Psoas muscle (tissue), 8 donors: Measurements from ENCODE around the gene DEPP1. TPM values are rescaled to one million over a fixed set of nuclear protein-coding genes. Genes with fewer than 3 reads are reported as not detected.

Source experiments
- ATAC-seq, 4 donors: fragments of 200-7000 bp; cut with Tn5 transposase; one replicate each; pipeline ENCODE4 v1.9.1; 2020; ENCODE audit warnings: moderate library complexity in 3 of 4, mild to moderate bottlenecking in 2 of 4
- DNase-seq, 2 donors: peaks; one replicate each; pipeline ENCODE4 v3.0.0-alpha.2; 2020
- H3K27ac ChIP-seq: fragments of 200-600 bp; one replicate; pipeline ENCODE4 v1.8.0; 2022
- H3K27me3 ChIP-seq, 3 donors: fragments of 200-600 bp in 1 of 3; one replicate each; pipeline versions ENCODE4 v1.6.1 to v1.8.0; 2013 to 2022; ENCODE audit warnings: low read length in 2 of 3, mild to moderate bottlenecking in 2 of 3, moderate library complexity in 1 of 3; ENCODE audit not compliant: insufficient read depth in 3 of 3
- H3K36me3 ChIP-seq, 2 donors: fragments of 200-600 bp in 1 of 2; one replicate each; pipeline versions ENCODE4 v1.6.1 to v1.8.0; 2013 to 2022; ENCODE audit warnings: low read depth in 1 of 2, mild to moderate bottlenecking in 1 of 2, moderate library complexity in 1 of 2; ENCODE audit not compliant: insufficient read depth in 1 of 2
- H3K4me1 ChIP-seq: fragments of 200-600 bp; one replicate; pipeline ENCODE4 v1.8.0; 2022
- H3K4me3 ChIP-seq: fragments of 200-600 bp; one replicate; pipeline ENCODE4 v1.8.0; 2022; ENCODE audit warnings: mild to moderate bottlenecking
- H3K9me3 ChIP-seq: fragments of 200-600 bp; one replicate; pipeline ENCODE4 v1.8.0; 2022
- CTCF ChIP-seq: fragments of 200-600 bp; IDR thresholded peaks from one replicate; pipeline ENCODE4 v1.8.0; 2022; ENCODE audit warnings: antibody characterized with exemption
- WGBS, 3 donors: extraction: QIAGEN DNeasy Blood & Tissue Kit; methylation state at CpG; one replicate each; pipeline versions ENCODE4 v1.1.6 to v1.1.7; 2013; 5-methylcytosine and 5-hydroxymethylcytosine counted together
- intact Hi-C, 2 donors: fragments of 100-400 bp; cut with DNase I; formaldehyde crosslinking; loops; one replicate each; pipeline versions ENCODE4 v1.11.0 to v1.14.2; 2022
- polyA plus RNA-seq, 3 donors: library from polyadenylated mRNA; stranded (reverse); fragments of 200-250 nt; gene quantifications; one replicate each; pipeline ENCODE4 v1.2.3, GENCODE V29; 2013
- total RNA-seq, 4 donors: library from RNA; stranded (reverse); fragmentation: NEBNext Ultra II Directional in 2 of 4; extraction: Animal tissue kit (Norgen Biotek cat#: 25700) in 2 of 4; gene quantifications; one replicate each; pipeline versions ENCODE4 v1.2.1 to v1.2.4, GENCODE V29; 2021 to 2023
- donor health status: healthy with polysubstance abuse.
- donor health status: DM: no; HTN: no; CAD: no; lungs with moderate emphysema.
- donor health status: Bipolar disorder and iron deficiency.
- donor health status: healthy.
- donor health status: DM: yes; HTN: yes; CAD: no.
- donor health status: DM: no; HTN: no; CAD: no.
- donor health status: DM: no; HTN: no; CAD: no.
- donor health status: DM: yes; HTN: yes; CAD: no.

DEPP1 gene
- total and polyA plus RNA-seq, 7 donors = 28.2 to 102 (median 37.4) TPM

DNA sequence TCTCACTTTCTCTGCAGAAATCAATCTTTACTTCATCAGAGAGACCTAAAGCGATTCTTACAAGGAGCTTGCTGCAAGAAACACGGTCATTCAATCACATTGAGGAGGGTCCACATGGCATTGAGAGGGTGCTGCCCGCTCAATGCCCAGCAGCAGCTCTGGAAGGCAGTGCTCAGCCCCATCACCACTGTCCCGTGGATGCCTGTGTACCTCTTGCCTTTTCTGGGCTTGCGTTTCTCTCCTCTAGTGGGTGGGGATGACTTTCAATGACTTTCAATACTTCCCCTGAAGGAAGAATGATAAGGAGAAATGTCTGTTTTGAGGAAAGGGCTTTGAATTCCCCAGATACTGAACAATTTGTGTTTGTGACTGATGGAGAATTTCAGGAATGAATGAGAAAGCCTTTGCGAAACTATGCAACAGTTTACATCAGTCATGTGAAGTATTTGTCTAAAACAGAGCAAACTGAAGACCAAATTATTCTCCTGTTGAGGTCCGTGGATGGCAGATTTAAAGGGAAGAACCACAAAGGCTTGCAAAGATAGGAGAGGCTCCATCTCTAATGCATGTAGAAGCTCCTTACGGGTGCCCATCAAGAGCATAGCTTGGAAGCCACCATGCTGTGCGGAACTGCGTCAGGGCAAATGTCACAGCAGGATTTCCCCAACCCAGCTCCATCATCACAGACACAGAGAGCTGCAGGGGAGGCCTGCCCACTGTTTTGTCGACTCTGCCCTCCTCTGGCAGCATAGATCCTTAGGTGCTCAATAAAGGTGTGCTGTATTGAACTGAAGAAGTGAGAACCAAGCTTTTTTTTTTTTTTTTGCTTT lies 15.5 kb upstream of the DEPP1 start:
- Histone ChIP-seq H3K27ac (peak overlapping the region; percentile 13), H3K27me3 (no peaks in the 10 kb centered on the region), H3K36me3 (peaks cover 0 to 25% of the 10 kb centered on the region in 2 donors), H3K9me3 (no peaks in the 10 kb centered on the region), H3K4me3 (no peak overlapping the region), H3K4me1 (peaks cover 36% of the 10 kb centered on the region)
- ATAC-seq (no peak), DNase-seq (no peak)
- intact Hi-C loops = no loop called here
- no peak for TF ChIP-seq CTCF
- 83 to 87% (median 86%) methylated on average over 11 of the region's 11 CpGs for WGBS, 3 donors

- Histone ChIP-seq H3K4me3 (no peak overlapping the region), H3K36me3 (peaks cover 0 to 32% of the 10 kb centered on the region in 2 donors), H3K9me3 (no peaks in the 10 kb centered on the region), H3K27ac (peak overlapping the region; percentile 13), H3K27me3 (no peaks in the 10 kb centered on the region), H3K4me1 (peaks cover 36% of the 10 kb centered on the region)
- TF ChIP-seq CTCF = no peak
- no peak for DNase-seq
- WGBS, 3 donors = 76 to 90% (median 81%) methylated on average over 14 of the region's 14 CpGs
- intact Hi-C loops = no loop called here
- no peak for ATAC-seq
Observed at GRCh38 chr10:44993226-44993921, 14.8 kb upstream of the DEPP1 start.

- H3K9me3 ChIP-seq = no peaks in the 10 kb centered on the region
- H3K4me3 ChIP-seq = no peak overlapping the region
- no peak overlapping the region for H3K27ac ChIP-seq
- 89 to 92% (median 90%) methylated on average over 8 of the region's 8 CpGs for WGBS, 3 donors
- ATAC-seq = no peak
- TF ChIP-seq CTCF = no peak
- peaks cover 0 to 37% of the 10 kb centered on the region in 2 donors for H3K36me3 ChIP-seq
- intact Hi-C loops = no loop called here
- peaks cover 36% of the 10 kb centered on the region for H3K4me1 ChIP-seq
- H3K27me3 ChIP-seq = no peaks in the 10 kb centered on the region
- no peak for DNase-seq
Observed at GRCh38 chr10:44992732-44993225, 14.2 kb upstream of the DEPP1 start.

DNA sequence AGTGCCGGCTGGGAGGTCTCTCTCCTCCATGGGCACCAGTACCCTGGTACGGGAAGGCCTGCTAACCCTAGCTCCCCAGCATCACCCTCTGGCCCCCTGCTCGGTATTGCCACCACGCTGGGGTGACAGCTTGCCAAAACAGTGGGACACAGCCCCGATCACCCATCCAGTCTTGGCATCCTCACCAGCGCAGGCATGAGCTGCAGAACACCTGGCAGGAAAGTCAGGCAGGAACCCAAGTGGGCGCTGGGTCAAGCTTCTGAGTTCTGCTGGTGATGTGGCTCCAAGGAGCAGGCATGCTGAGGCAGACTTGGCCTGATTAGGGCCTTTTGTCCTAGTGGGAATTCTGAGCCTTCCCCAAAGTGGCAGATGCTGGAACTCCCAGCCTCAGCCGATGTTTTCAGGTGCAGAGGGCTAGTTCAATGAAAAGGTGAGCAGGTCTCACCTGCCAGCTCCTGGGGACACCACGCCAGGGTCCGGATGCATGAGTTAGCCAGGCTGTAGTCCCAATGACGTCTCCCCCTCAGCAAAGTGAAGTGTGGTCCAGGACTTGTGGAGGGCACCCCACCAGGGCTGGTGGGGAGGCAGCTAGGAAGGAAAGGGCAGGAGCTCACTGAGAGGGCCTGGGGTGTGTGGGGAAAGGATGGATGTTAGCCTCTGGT lies 13.6 kb upstream of the DEPP1 start:
- H3K4me1 ChIP-seq = peaks cover 34% of the 10 kb centered on the region
- H3K27ac ChIP-seq = peak overlapping the region; percentile 41
- H3K36me3 ChIP-seq = peaks cover 0 to 42% of the 10 kb centered on the region in 2 donors
- intact Hi-C loops = no loop called here
- H3K27me3 ChIP-seq = no peaks in the 10 kb centered on the region
- DNase-seq = peak in 1 of 2 donors; percentile 54
- H3K4me3 ChIP-seq = no peak overlapping the region
- WGBS, 3 donors = 36 to 42% (median 42%) methylated on average over 11 of the region's 11 CpGs
- no peak for TF ChIP-seq CTCF
- no peaks in the 10 kb centered on the region for H3K9me3 ChIP-seq
- peak in 1 of 4 donors; percentile 18 for ATAC-seq
